Stimulated activated CD4-positive, alpha-beta T cell treated with anti-CD3 and anti-CD28 coated beads, Interleukin-2, amount 100 ng/mL, for 48 hours (primary cell): ENCODE data around the gene CDKAL1.

Source experiments
- DNase-seq, 2 donors: peaks; one replicate each; pipeline ENCODE4 v3.0.0-alpha.2; 2020

CDKAL1 gene

GRCh38 chr6:21123507-21124436 lies 589.5 kb downstream of the CDKAL1 start:
- DNase-seq, result no peak

GRCh38 chr6:21128601-21129000 lies 594.3 kb downstream of the CDKAL1 start:
- no peak for DNase-seq

- no peak for DNase-seq
Measured at GRCh38 chr6:21131406-21131805, 597.1 kb downstream of the CDKAL1 start.

GRCh38 chr6:21132446-21132845 lies 598.2 kb downstream of the CDKAL1 start:
- DNase-seq, result no peak

GRCh38 chr6:21132856-21133838 lies 598.9 kb downstream of the CDKAL1 start:
- no peak for DNase-seq

GRCh38 chr6:21133901-21134300 lies 599.6 kb downstream of the CDKAL1 start:
- no peak for DNase-seq

GRCh38 chr6:21134356-21134755 lies 600.1 kb downstream of the CDKAL1 start:
- DNase-seq, result no peak

- no peak for DNase-seq
Measured at GRCh38 chr6:21135484-21136013, 601.3 kb downstream of the CDKAL1 start.

GRCh38 chr6:21137700-21138335 lies 603.6 kb downstream of the CDKAL1 start:
- no peak for DNase-seq

GRCh38 chr6:21138336-21139069 lies 604.2 kb downstream of the CDKAL1 start:
- no peak for DNase-seq

- DNase-seq, result no peak
Measured at GRCh38 chr6:21140966-21141365, 606.7 kb downstream of the CDKAL1 start.

- DNase-seq, result no peak
Measured at GRCh38 chr6:21141616-21142303, 607.5 kb downstream of the CDKAL1 start.

- DNase-seq, result no peak
Measured at GRCh38 chr6:21142741-21143140, 608.5 kb downstream of the CDKAL1 start.

- no peak for DNase-seq
Measured at GRCh38 chr6:21143645-21144044, 609.4 kb downstream of the CDKAL1 start.

GRCh38 chr6:21144928-21145327 lies 610.7 kb downstream of the CDKAL1 start:
- no peak for DNase-seq

- no peak for DNase-seq
Measured at GRCh38 chr6:21147995-21148394, 613.7 kb downstream of the CDKAL1 start.

GRCh38 chr6:21149470-21149869 lies 615.2 kb downstream of the CDKAL1 start:
- no peak for DNase-seq

GRCh38 chr6:21150667-21151066 lies 616.4 kb downstream of the CDKAL1 start:
- DNase-seq, result no peak

- DNase-seq, result no peak
Measured at GRCh38 chr6:21151119-21151518, 616.9 kb downstream of the CDKAL1 start.

- DNase-seq, result no peak
Measured at GRCh38 chr6:21151530-21151929, 617.3 kb downstream of the CDKAL1 start.

- no peak for DNase-seq
Measured at GRCh38 chr6:21157186-21157929, 623.1 kb downstream of the CDKAL1 start.
